HEK293 (cell line): Measurements from ENCODE around the gene KCTD11.

Experiments used
- CTCF ChIA-PET: fragments of 350-600 bp; formaldehyde crosslinking; extraction: SDS; loops from one replicate; lab custom pipeline; 2021; ENCODE audit warnings: antibody characterized with exemption; lab: Yijun Ruan, JAX
- POLR2A ChIA-PET: fragments of 300-600 bp; formaldehyde crosslinking; extraction: SDS; loops from one replicate; lab custom pipeline; 2020; ENCODE audit warnings: antibody characterized with exemption, inconsistent platforms; lab: Yijun Ruan, JAX
- H3K27ac ChIP-seq: fragments of 200-500 bp; sonication (Bioruptor generic); 2 replicates; pipeline ENCODE4 v1.5.1; 2014; ENCODE audit warnings: low read depth, low read length, control low read depth, inconsistent platforms; ENCODE audit errors: extremely low read depth
- H3K36me3 ChIP-seq, 2 experiments: fragments of 200-500 bp in 1 of 2; sonication (Bioruptor generic) in 1 of 2; 1 replicate in 1 of 2; 2 replicates in 1 of 2; pipeline ENCODE4 v1.5.1; 2014 to 2017; ENCODE audit warnings: inconsistent platforms in 2 of 2, low read length in 2 of 2; ENCODE audit not compliant: control insufficient read depth in 2 of 2, insufficient read depth in 1 of 2
- H3K4me1 ChIP-seq: fragments of 200-500 bp; sonication (Bioruptor generic); 2 replicates; pipeline ENCODE4 v1.5.1; 2014; ENCODE audit warnings: mild to moderate bottlenecking, low read length, inconsistent platforms; ENCODE audit not compliant: control insufficient read depth, insufficient read depth
- H3K4me3 ChIP-seq: 2 replicates; pipeline ENCODE4 v1.5.1; 2011; ENCODE audit warnings: low read depth, mild to moderate bottlenecking, control low read depth, low read length, moderate library complexity
- H3K9me3 ChIP-seq: fragments of 200-500 bp; sonication (Bioruptor generic); 2 replicates; pipeline ENCODE4 v1.5.1; 2014; ENCODE audit warnings: low read depth, low read length, inconsistent platforms; ENCODE audit not compliant: control insufficient read depth, insufficient read depth
- ATF2 ChIP-seq: fragments of 450-650 bp; formaldehyde crosslinking; IDR thresholded peaks from 2 replicates; pipeline ENCODE4 v1.5.1; 2016; ENCODE audit warnings: missing biosample characterization, missing genetic modification characterization, low read depth
- BCL6B ChIP-seq: fragments of 450-650 bp; formaldehyde crosslinking; IDR thresholded peaks from 2 replicates; pipeline ENCODE4 v1.5.1; 2017; ENCODE audit warnings: missing biosample characterization, missing genetic modification characterization
- KLF16 ChIP-seq: fragments of 450-650 bp; formaldehyde crosslinking; IDR thresholded peaks from 2 replicates; pipeline ENCODE4 v1.5.1; 2017; ENCODE audit warnings: missing biosample characterization, missing genetic modification characterization
- KLF9 ChIP-seq: fragments of 450-650 bp; formaldehyde crosslinking; IDR thresholded peaks from 2 replicates; pipeline ENCODE4 v1.5.1; 2016; ENCODE audit warnings: missing biosample characterization, missing genetic modification characterization, low read depth
- MYNN ChIP-seq: fragments of 450-650 bp; formaldehyde crosslinking; IDR thresholded peaks from 2 replicates; pipeline ENCODE4 v1.5.1; 2016; ENCODE audit warnings: missing biosample characterization, missing genetic modification characterization, borderline replicate concordance
- ZBTB8A ChIP-seq: fragments of 450-650 bp; formaldehyde crosslinking; IDR thresholded peaks from 2 replicates; pipeline ENCODE4 v1.5.1; 2016; ENCODE audit warnings: missing biosample characterization, missing genetic modification characterization
- ZFP69B ChIP-seq: fragments of 450-650 bp; formaldehyde crosslinking; IDR thresholded peaks from 2 replicates; pipeline ENCODE4 v1.5.1; 2016; ENCODE audit warnings: missing biosample characterization, missing genetic modification characterization
- ZNF114 ChIP-seq: fragments of 450-650 bp; formaldehyde crosslinking; IDR thresholded peaks from 2 replicates; pipeline ENCODE4 v1.5.0; 2017; ENCODE audit warnings: missing biosample characterization, missing genetic modification characterization
- ZNF133 ChIP-seq: fragments of 450-650 bp; formaldehyde crosslinking; IDR thresholded peaks from 2 replicates; pipeline ENCODE4 v1.5.1; 2016; ENCODE audit warnings: missing biosample characterization, missing genetic modification characterization
- ZNF138 ChIP-seq: fragments of 450-650 bp; formaldehyde crosslinking; IDR thresholded peaks from 2 replicates; pipeline ENCODE4 v1.5.1; 2016; ENCODE audit warnings: missing biosample characterization, missing genetic modification characterization, borderline replicate concordance
- ZNF19 ChIP-seq: fragments of 450-650 bp; formaldehyde crosslinking; IDR thresholded peaks from 2 replicates; pipeline ENCODE4; 2016; ENCODE audit warnings: missing biosample characterization, missing genetic modification characterization, low read depth
- ZNF292 ChIP-seq: fragments of 450-650 bp; formaldehyde crosslinking; IDR thresholded peaks from 2 replicates; pipeline ENCODE4 v1.5.1; 2016; ENCODE audit warnings: low read depth, missing biosample characterization, missing genetic modification characterization, borderline replicate concordance
- ZNF302 ChIP-seq: fragments of 450-650 bp; formaldehyde crosslinking; IDR thresholded peaks from 2 replicates; pipeline ENCODE4 v1.5.1; 2016; ENCODE audit warnings: missing biosample characterization, missing genetic modification characterization, low read depth
- ZNF362 ChIP-seq: fragments of 450-650 bp; formaldehyde crosslinking; IDR thresholded peaks from 2 replicates; pipeline ENCODE4 v1.5.1; 2016; ENCODE audit warnings: missing biosample characterization, missing genetic modification characterization
- ZNF394 ChIP-seq: fragments of 450-650 bp; formaldehyde crosslinking; IDR thresholded peaks from 2 replicates; pipeline ENCODE4 v1.5.1; 2016; ENCODE audit warnings: missing biosample characterization, missing genetic modification characterization, mild to moderate bottlenecking, moderate library complexity, borderline replicate concordance
- ZNF426 ChIP-seq: fragments of 450-650 bp; formaldehyde crosslinking; IDR thresholded peaks from 2 replicates; pipeline ENCODE4 v1.5.1; 2017; ENCODE audit warnings: missing biosample characterization, missing genetic modification characterization, mild to moderate bottlenecking, inconsistent platforms, moderate library complexity
- ZNF488 ChIP-seq: fragments of 450-650 bp; formaldehyde crosslinking; IDR thresholded peaks from 2 replicates; pipeline ENCODE4 v1.5.1; 2016; ENCODE audit warnings: missing biosample characterization, missing genetic modification characterization
- ZNF514 ChIP-seq: fragments of 450-650 bp; formaldehyde crosslinking; IDR thresholded peaks from 2 replicates; pipeline ENCODE4 v1.5.1; 2016; ENCODE audit warnings: missing biosample characterization, missing genetic modification characterization
- ZNF521 ChIP-seq: fragments of 450-650 bp; formaldehyde crosslinking; IDR thresholded peaks from 2 replicates; pipeline ENCODE4 v1.5.1; 2017; ENCODE audit warnings: missing biosample characterization, mild to moderate bottlenecking, missing genetic modification characterization
- ZNF600 ChIP-seq: fragments of 450-650 bp; formaldehyde crosslinking; IDR thresholded peaks from 2 replicates; pipeline ENCODE4 v1.5.1; 2016; ENCODE audit warnings: missing biosample characterization, missing genetic modification characterization
- ZNF677 ChIP-seq: fragments of 450-650 bp; IDR thresholded peaks from 2 replicates; pipeline ENCODE4 v1.5.0; 2018; ENCODE audit warnings: missing biosample characterization, mild to moderate bottlenecking, missing genetic modification characterization, moderate library complexity
- ZNF701 ChIP-seq: fragments of 450-650 bp; formaldehyde crosslinking; IDR thresholded peaks from 2 replicates; pipeline ENCODE4 v1.5.1; 2016; ENCODE audit warnings: missing biosample characterization, missing genetic modification characterization
- ZNF791 ChIP-seq: fragments of 450-650 bp; formaldehyde crosslinking; IDR thresholded peaks from 2 replicates; pipeline ENCODE4 v1.5.1; 2016; ENCODE audit warnings: missing biosample characterization, missing genetic modification characterization
- ZSCAN16 ChIP-seq: fragments of 450-650 bp; formaldehyde crosslinking; IDR thresholded peaks from 2 replicates; pipeline ENCODE4 v1.5.1; 2016; ENCODE audit warnings: missing biosample characterization, missing genetic modification characterization
- TF ChIP-seq, protein P1 (sequence below): fragments of 450-650 bp; formaldehyde crosslinking; IDR thresholded peaks from 2 replicates; pipeline ENCODE4 v1.5.1; 2017; ENCODE audit warnings: missing biosample characterization, mild to moderate bottlenecking, missing genetic modification characterization, moderate library complexity
- TF ChIP-seq, protein P2 (sequence below): fragments of 450-650 bp; formaldehyde crosslinking; IDR thresholded peaks from 2 replicates; pipeline ENCODE4 v1.5.1; 2017; ENCODE audit warnings: missing biosample characterization, missing genetic modification characterization

The KCTD11 gene

GRCh38 chr17:7341842-7342241 is 10.1 kb upstream of the KCTD11 start:
- H3K36me3 ChIP-seq, result no peaks in the 10 kb centered on the region
- H3K27ac ChIP-seq, result no peak overlapping the region
- H3K4me1 ChIP-seq, result no peaks in the 10 kb centered on the region
- ChIA-PET CTCF (interaction anchor here (0.7 to 5.8 kb wide), 4 partner anchors 12 to 296 kb away, joined by 3 to 29 read pairs (median 6); partner anchors contain the start of genes NEURL4 and SLC2A4), POLR2A (interaction anchor here (5.6 kb wide), 1 partner anchor 12 kb away, joined by 35 read pairs; the partner anchor contains the start of gene NEURL4)
- H3K9me3 ChIP-seq, result no peaks in the 10 kb centered on the region
- H3K4me3 ChIP-seq, result no peak overlapping the region
- TF ChIP-seq ZNF362 (tag by site-specific recombination), result no peak
- no peak for TF ChIP-seq ZNF114 (tag by site-specific recombination)
- no peak for TF ChIP-seq ZNF394 (tag by site-specific recombination)
- TF ChIP-seq ZNF514 (tag by site-specific recombination), result no peak
- TF ChIP-seq BCL6B (tag by site-specific recombination), result no peak
- TF ChIP-seq ATF2 (tag by site-specific recombination), result no peak
- no peak for TF ChIP-seq MYNN (tag by site-specific recombination)
- no peak for TF ChIP-seq KLF16 (tag by site-specific recombination)
- no peak for TF ChIP-seq ZBTB8A (tag by site-specific recombination)
- no peak for TF ChIP-seq KLF9
- no peak for TF ChIP-seq ZNF302 (tag by site-specific recombination)
- TF ChIP-seq ZNF292 (tag by site-specific recombination), result no peak
- no peak for TF ChIP-seq ZNF677 (tag by site-specific recombination)
- TF ChIP-seq ZNF701 (tag by site-specific recombination), result no peak
- TF ChIP-seq, protein P1, sequence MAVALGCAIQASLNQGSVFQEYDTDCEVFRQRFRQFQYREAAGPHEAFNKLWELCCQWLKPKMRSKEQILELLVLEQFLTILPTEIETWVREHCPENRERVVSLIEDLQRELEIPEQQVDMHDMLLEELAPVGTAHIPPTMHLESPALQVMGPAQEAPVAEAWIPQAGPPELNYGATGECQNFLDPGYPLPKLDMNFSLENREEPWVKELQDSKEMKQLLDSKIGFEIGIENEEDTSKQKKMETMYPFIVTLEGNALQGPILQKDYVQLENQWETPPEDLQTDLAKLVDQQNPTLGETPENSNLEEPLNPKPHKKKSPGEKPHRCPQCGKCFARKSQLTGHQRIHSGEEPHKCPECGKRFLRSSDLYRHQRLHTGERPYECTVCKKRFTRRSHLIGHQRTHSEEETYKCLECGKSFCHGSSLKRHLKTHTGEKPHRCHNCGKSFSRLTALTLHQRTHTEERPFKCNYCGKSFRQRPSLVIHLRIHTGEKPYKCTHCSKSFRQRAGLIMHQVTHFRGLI (tag by site-specific recombination), result no peak
- no peak for TF ChIP-seq ZNF600

DNA sequence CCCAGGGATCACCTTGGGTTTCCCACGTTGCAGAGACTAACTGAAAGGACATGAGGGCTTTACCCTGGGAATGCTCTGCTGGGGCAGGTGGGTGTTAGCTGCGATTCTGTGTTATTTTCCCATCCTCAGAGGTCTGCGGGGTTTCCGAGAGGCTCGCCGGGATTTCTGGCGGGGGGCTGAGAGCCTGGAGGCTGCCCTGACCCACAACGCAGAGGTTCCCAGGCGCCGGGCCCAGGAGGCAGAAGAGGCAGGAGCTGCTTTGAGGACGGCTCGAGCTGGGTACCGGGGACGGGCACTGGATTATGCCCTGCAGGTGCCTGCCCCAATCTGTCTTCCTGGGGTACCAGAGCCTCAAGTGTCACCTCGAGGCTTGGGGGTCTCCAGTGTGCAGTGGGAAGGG is 8.7 kb upstream of the KCTD11 start:
- CTCF ChIA-PET, result interaction anchor here (0.6 to 5.8 kb wide), 8 partner anchors 10 to 315 kb away, joined by 3 to 50 read pairs (median 4); partner anchors contain the start of genes NEURL4 and SLC2A4
- no peaks in the 10 kb centered on the region for H3K36me3 ChIP-seq
- H3K4me3 ChIP-seq, result no peak overlapping the region
- no peaks in the 10 kb centered on the region for H3K9me3 ChIP-seq
- H3K27ac ChIP-seq, result no peak overlapping the region
- POLR2A ChIA-PET, result interaction anchor here (3.2 to 5.6 kb wide), 2 partner anchors 13 to 62 kb away, joined by 14 to 35 read pairs; partner anchors contain the start of genes NEURL4 and SLC2A4
- no peaks in the 10 kb centered on the region for H3K4me1 ChIP-seq
- no peak for TF ChIP-seq ZNF791 (tag by site-specific recombination)
- TF ChIP-seq ZNF19 (tag by site-specific recombination), result no peak
- no peak for TF ChIP-seq BCL6B (tag by site-specific recombination)
- TF ChIP-seq ZNF138 (tag by site-specific recombination), result no peak
- TF ChIP-seq ZNF133, result no peak
- TF ChIP-seq ZSCAN16 (tag by site-specific recombination), result no peak
- no peak for TF ChIP-seq ZNF488 (tag by site-specific recombination)
- TF ChIP-seq ZFP69B (tag by site-specific recombination), result no peak
- no peak for TF ChIP-seq ZNF521 (tag by site-specific recombination)
- TF ChIP-seq, protein P2, sequence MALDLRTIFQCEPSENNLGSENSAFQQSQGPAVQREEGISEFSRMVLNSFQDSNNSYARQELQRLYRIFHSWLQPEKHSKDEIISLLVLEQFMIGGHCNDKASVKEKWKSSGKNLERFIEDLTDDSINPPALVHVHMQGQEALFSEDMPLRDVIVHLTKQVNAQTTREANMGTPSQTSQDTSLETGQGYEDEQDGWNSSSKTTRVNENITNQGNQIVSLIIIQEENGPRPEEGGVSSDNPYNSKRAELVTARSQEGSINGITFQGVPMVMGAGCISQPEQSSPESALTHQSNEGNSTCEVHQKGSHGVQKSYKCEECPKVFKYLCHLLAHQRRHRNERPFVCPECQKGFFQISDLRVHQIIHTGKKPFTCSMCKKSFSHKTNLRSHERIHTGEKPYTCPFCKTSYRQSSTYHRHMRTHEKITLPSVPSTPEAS (tag by site-specific recombination), result no peak
- no peak for TF ChIP-seq ZNF426 (tag by site-specific recombination)
